GM03348 (cell line): ENCODE data around the gene NAT14.
"Not testable (repeated sequence)": the region's sequence is repeated elsewhere in the genome, so short reads cannot be mapped to it uniquely, and the experiment has no call there.

ENCODE experiments used
- DNase-seq: peaks from one replicate; pipeline ENCODE4 v3.0.0; 2012; ENCODE audit warnings: low spot score

The NAT14 gene

GRCh38 chr19:55486971-55487923 lies 2.3 kb downstream of the NAT14 start:
- peak; percentile 92 for DNase-seq

- peak; percentile 85 for DNase-seq
Observed at GRCh38 chr19:55487924-55488687, 3.1 kb downstream of the NAT14 start, which contains the start of gene SSC5D. SSC5D (plus strand) TSS chr19:55488436; CDS start chr19:55488590, 154 bp downstream.

GRCh38 chr19:55488986-55489710 lies 4.2 kb downstream of the NAT14 start:
- peak; percentile 77 for DNase-seq

GRCh38 chr19:55489711-55490477 lies 4.9 kb downstream of the NAT14 start:
- no peak for DNase-seq

- DNase-seq = no peak
Observed at GRCh38 chr19:55490478-55491432, 5.8 kb downstream of the NAT14 start.

GRCh38 chr19:55491546-55492360 lies 6.8 kb downstream of the NAT14 start:
- peak; percentile 22 for DNase-seq

GRCh38 chr19:55492362-55492944 lies 7.5 kb downstream of the NAT14 start:
- no peak for DNase-seq

GRCh38 chr19:55493052-55493644 lies 8.2 kb downstream of the NAT14 start:
- DNase-seq = peak; percentile 61

GRCh38 chr19:55493645-55494171 lies 8.7 kb downstream of the NAT14 start:
- DNase-seq = no peak

GRCh38 chr19:55494172-55494761 lies 9.3 kb downstream of the NAT14 start:
- DNase-seq = peak; percentile 89

GRCh38 chr19:55495646-55496349 lies 10.8 kb downstream of the NAT14 start:
- no peak for DNase-seq

GRCh38 chr19:55496820-55497219 lies 11.8 kb downstream of the NAT14 start:
- DNase-seq = not testable (repeated sequence)

GRCh38 chr19:55497763-55498162 lies 12.8 kb downstream of the NAT14 start:
- no peak for DNase-seq

GRCh38 chr19:55498246-55498840 lies 13.4 kb downstream of the NAT14 start:
- DNase-seq = no peak

- DNase-seq = no peak
Observed at GRCh38 chr19:55500368-55500952, 15.5 kb downstream of the NAT14 start.

- DNase-seq = no peak
Observed at GRCh38 chr19:55502197-55502952, 17.4 kb downstream of the NAT14 start.
